Raji (cell line): ENCODE results near the gene SEPHS2.

ENCODE experiments used
- POLR2A ChIP-seq: IDR thresholded peaks from 2 replicates; pipeline ENCODE4 v1.6.1; 2011; ENCODE audit warnings: low read depth, low read length, control low read depth; ENCODE audit not compliant: insufficient read depth

Gene SEPHS2

GRCh38 chr16:30474074-30474452, 28.4 kb upstream of the SEPHS2 start:
- no peak for TF ChIP-seq POLR2A

- TF ChIP-seq POLR2A: no peak
These were observed 27.8 kb upstream of the SEPHS2 start for GRCh38 chr16:30473231-30474073.

- peak; percentile 64 for TF ChIP-seq POLR2A
These were observed 26.8 kb upstream of the SEPHS2 start, which contains the start of gene ITGAL for GRCh38 chr16:30472328-30472942. TSS of gene ITGAL (plus strand) at chr16:30472742. CDS start at chr16:30472838, 96 bp downstream.

- no peak for TF ChIP-seq POLR2A
These were observed 24.9 kb upstream of the SEPHS2 start for GRCh38 chr16:30470632-30470995.

- no peak for TF ChIP-seq POLR2A
These were observed 24.5 kb upstream of the SEPHS2 start for GRCh38 chr16:30470170-30470512.

GRCh38 chr16:30464078-30464477, 18.4 kb upstream of the SEPHS2 start:
- no peak for TF ChIP-seq POLR2A

GRCh38 chr16:30459456-30459855, 13.8 kb upstream of the SEPHS2 start:
- no peak for TF ChIP-seq POLR2A

GRCh38 chr16:30458561-30459394, 13.1 kb upstream of the SEPHS2 start:
- no peak for TF ChIP-seq POLR2A

- TF ChIP-seq POLR2A: no peak
These were observed 12.3 kb upstream of the SEPHS2 start for GRCh38 chr16:30457743-30458560.

GRCh38 chr16:30457256-30457655, 11.6 kb upstream of the SEPHS2 start:
- TF ChIP-seq POLR2A: no peak

- TF ChIP-seq POLR2A: no peak
These were observed 10.6 kb upstream of the SEPHS2 start for GRCh38 chr16:30456302-30456701.

- TF ChIP-seq POLR2A: no peak
These were observed 3.4 kb upstream of the SEPHS2 start for GRCh38 chr16:30449116-30449435.

- no peak for TF ChIP-seq POLR2A
These were observed 2.0 kb upstream of the SEPHS2 start for GRCh38 chr16:30447512-30448226.

- TF ChIP-seq POLR2A: no peak
These were observed 525 bp upstream of the SEPHS2 start for GRCh38 chr16:30446203-30446595.

- no peak for TF ChIP-seq POLR2A
These were observed 596 bp downstream of the SEPHS2 start for GRCh38 chr16:30445149-30445407.
